Right hindlimb (tissue), 1 donor: ENCODE results near the gene FRMD4A.

Experiments
- DNase-seq: peaks from one replicate; pipeline ENCODE4 v3.0.0-alpha.2; 2018

The FRMD4A gene

GRCh38 chr10:13707156-13707881 lies 623.4 kb downstream of the FRMD4A start:
- peak; percentile 95 for DNase-seq

GRCh38 chr10:13706604-13707003 lies 624.1 kb downstream of the FRMD4A start:
- DNase-seq, result no peak

- no peak for DNase-seq
These were observed 624.5 kb downstream of the FRMD4A start for GRCh38 chr10:13706175-13706574.

GRCh38 chr10:13705526-13706174 lies 625.1 kb downstream of the FRMD4A start:
- peak; percentile 54 for DNase-seq

GRCh38 chr10:13704964-13705363 lies 625.8 kb downstream of the FRMD4A start:
- DNase-seq, result no peak

GRCh38 chr10:13703997-13704536 lies 626.7 kb downstream of the FRMD4A start:
- no peak for DNase-seq

- no peak for DNase-seq
These were observed 627.5 kb downstream of the FRMD4A start for GRCh38 chr10:13703101-13703818.

GRCh38 chr10:13701157-13701919 lies 629.4 kb downstream of the FRMD4A start:
- no peak for DNase-seq

GRCh38 chr10:13700473-13701144 lies 630.1 kb downstream of the FRMD4A start:
- DNase-seq, result no peak

- DNase-seq, result no peak
These were observed 631.5 kb downstream of the FRMD4A start for GRCh38 chr10:13699216-13699615.

- DNase-seq, result no peak
These were observed 632.5 kb downstream of the FRMD4A start for GRCh38 chr10:13698217-13698616.

GRCh38 chr10:13696071-13696470 lies 634.7 kb downstream of the FRMD4A start:
- no peak for DNase-seq

- no peak for DNase-seq
These were observed 635.1 kb downstream of the FRMD4A start for GRCh38 chr10:13695588-13695987.

GRCh38 chr10:13693783-13694700 lies 636.7 kb downstream of the FRMD4A start:
- no peak for DNase-seq

GRCh38 chr10:13690281-13690825 lies 640.4 kb downstream of the FRMD4A start:
- no peak for DNase-seq

- DNase-seq, result no peak
These were observed 644.4 kb downstream of the FRMD4A start for GRCh38 chr10:13686331-13686752.

GRCh38 chr10:13685885-13686284 lies 644.8 kb downstream of the FRMD4A start:
- DNase-seq, result no peak

GRCh38 chr10:13684806-13685482 lies 645.8 kb downstream of the FRMD4A start:
- DNase-seq, result peak; percentile 45

- DNase-seq, result peak; percentile 92
These were observed 646.4 kb downstream of the FRMD4A start for GRCh38 chr10:13684252-13684791.

- DNase-seq, result no peak
These were observed 647.7 kb downstream of the FRMD4A start for GRCh38 chr10:13683017-13683416.
